ENCODE measurements around the gene RMP24.

RMP24 gene

GRCh38 chr18:35982409-35983114 is 10.1 kb downstream of the RMP24 start:
- H3K4me3 ChIP-seq (replicated peaks; ENCODE audit: insufficient read depth, low read length), result no peak overlapping the region
- H3K27me3 ChIP-seq (ENCODE audit: insufficient read depth, poor library complexity, severe bottlenecking), result no peaks in the 10 kb centered on the region
- no peak for DNase-seq (ENCODE audit: low read depth in 1 of 2, low spot score in 1 of 2)
- TF ChIP-seq POLR2AphosphoS5 (IDR thresholded peaks at IDR 0.05; ENCODE audit: low read depth) (no peak), GABPA (IDR thresholded peaks at IDR 0.05; ENCODE audit: low read depth) (no peak), SPI1 (IDR thresholded peaks at IDR 0.05; ENCODE audit: borderline replicate concordance, low read depth) (no peak)
- TF ChIP-seq, protein P1, sequence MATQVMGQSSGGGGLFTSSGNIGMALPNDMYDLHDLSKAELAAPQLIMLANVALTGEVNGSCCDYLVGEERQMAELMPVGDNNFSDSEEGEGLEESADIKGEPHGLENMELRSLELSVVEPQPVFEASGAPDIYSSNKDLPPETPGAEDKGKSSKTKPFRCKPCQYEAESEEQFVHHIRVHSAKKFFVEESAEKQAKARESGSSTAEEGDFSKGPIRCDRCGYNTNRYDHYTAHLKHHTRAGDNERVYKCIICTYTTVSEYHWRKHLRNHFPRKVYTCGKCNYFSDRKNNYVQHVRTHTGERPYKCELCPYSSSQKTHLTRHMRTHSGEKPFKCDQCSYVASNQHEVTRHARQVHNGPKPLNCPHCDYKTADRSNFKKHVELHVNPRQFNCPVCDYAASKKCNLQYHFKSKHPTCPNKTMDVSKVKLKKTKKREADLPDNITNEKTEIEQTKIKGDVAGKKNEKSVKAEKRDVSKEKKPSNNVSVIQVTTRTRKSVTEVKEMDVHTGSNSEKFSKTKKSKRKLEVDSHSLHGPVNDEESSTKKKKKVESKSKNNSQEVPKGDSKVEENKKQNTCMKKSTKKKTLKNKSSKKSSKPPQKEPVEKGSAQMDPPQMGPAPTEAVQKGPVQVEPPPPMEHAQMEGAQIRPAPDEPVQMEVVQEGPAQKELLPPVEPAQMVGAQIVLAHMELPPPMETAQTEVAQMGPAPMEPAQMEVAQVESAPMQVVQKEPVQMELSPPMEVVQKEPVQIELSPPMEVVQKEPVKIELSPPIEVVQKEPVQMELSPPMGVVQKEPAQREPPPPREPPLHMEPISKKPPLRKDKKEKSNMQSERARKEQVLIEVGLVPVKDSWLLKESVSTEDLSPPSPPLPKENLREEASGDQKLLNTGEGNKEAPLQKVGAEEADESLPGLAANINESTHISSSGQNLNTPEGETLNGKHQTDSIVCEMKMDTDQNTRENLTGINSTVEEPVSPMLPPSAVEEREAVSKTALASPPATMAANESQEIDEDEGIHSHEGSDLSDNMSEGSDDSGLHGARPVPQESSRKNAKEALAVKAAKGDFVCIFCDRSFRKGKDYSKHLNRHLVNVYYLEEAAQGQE (IDR thresholded peaks at IDR 0.05; ENCODE audit: insufficient replicate concordance, low read depth), result no peak
- TF ChIP-seq, protein P2, sequence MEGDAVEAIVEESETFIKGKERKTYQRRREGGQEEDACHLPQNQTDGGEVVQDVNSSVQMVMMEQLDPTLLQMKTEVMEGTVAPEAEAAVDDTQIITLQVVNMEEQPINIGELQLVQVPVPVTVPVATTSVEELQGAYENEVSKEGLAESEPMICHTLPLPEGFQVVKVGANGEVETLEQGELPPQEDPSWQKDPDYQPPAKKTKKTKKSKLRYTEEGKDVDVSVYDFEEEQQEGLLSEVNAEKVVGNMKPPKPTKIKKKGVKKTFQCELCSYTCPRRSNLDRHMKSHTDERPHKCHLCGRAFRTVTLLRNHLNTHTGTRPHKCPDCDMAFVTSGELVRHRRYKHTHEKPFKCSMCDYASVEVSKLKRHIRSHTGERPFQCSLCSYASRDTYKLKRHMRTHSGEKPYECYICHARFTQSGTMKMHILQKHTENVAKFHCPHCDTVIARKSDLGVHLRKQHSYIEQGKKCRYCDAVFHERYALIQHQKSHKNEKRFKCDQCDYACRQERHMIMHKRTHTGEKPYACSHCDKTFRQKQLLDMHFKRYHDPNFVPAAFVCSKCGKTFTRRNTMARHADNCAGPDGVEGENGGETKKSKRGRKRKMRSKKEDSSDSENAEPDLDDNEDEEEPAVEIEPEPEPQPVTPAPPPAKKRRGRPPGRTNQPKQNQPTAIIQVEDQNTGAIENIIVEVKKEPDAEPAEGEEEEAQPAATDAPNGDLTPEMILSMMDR (IDR thresholded peaks at IDR 0.05; ENCODE audit: insufficient read depth, low read length), result no peak
- no peak overlapping the region for H3K27ac ChIP-seq (replicated peaks)

- no peak for DNase-seq (ENCODE audit: low read depth in 1 of 2, low spot score in 1 of 2)
- no peak overlapping the region for H3K4me3 ChIP-seq (replicated peaks; ENCODE audit: insufficient read depth, low read length)
- no peak overlapping the region for H3K27ac ChIP-seq (replicated peaks)
- TF ChIP-seq, protein P2 (IDR thresholded peaks at IDR 0.05; ENCODE audit: insufficient read depth, low read length), result no peak
- TF ChIP-seq, protein P1 (IDR thresholded peaks at IDR 0.05; ENCODE audit: insufficient replicate concordance, low read depth), result no peak
- TF ChIP-seq SPI1 (IDR thresholded peaks at IDR 0.05; ENCODE audit: borderline replicate concordance, low read depth) (no peak), GABPA (IDR thresholded peaks at IDR 0.05; ENCODE audit: low read depth) (no peak), POLR2AphosphoS5 (IDR thresholded peaks at IDR 0.05; ENCODE audit: low read depth) (no peak)
- no peaks in the 10 kb centered on the region for H3K27me3 ChIP-seq (ENCODE audit: insufficient read depth, poor library complexity, severe bottlenecking)
Observed at GRCh38 chr18:35983147-35983546, 10.7 kb downstream of the RMP24 start.

DNA sequence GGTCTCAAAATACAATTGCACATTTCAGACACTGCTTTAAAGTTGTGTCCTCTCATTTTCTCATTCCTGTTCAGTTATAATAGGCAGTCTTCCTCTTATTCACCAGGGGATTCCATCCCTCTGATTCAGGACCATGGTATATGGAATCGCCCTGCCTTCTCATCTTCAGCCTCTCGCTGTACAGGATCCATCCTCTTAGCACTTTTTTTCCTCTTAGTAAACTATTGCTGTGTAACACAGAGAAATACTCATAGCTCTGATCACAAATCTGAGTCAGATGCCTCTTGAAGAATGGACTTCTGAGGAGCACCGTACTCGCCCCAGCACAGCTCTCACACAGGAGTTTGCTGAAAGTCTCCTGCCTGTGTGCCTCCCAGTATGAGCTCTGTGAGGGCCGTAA is 11.3 kb downstream of the RMP24 start:
- Histone ChIP-seq H3K4me3 (replicated peaks; ENCODE audit: insufficient read depth, low read length) (no peak overlapping the region), H3K27me3 (ENCODE audit: insufficient read depth, poor library complexity, severe bottlenecking) (no peaks in the 10 kb centered on the region), H3K27ac (replicated peaks) (no peak overlapping the region)
- TF ChIP-seq POLR2AphosphoS5 (IDR thresholded peaks at IDR 0.05; ENCODE audit: low read depth), result no peak
- DNase-seq (ENCODE audit: low read depth in 1 of 2, low spot score in 1 of 2), result no peak

- no peak for TF ChIP-seq SPI1 (IDR thresholded peaks at IDR 0.05; ENCODE audit: borderline replicate concordance, low read depth)
- TF ChIP-seq, protein P2 (IDR thresholded peaks at IDR 0.05; ENCODE audit: insufficient read depth, low read length), result no peak
- TF ChIP-seq GABPA (IDR thresholded peaks at IDR 0.05; ENCODE audit: low read depth), result no peak
- no peak for TF ChIP-seq POLR2AphosphoS5 (IDR thresholded peaks at IDR 0.05; ENCODE audit: low read depth)
- TF ChIP-seq, protein P1 (IDR thresholded peaks at IDR 0.05; ENCODE audit: insufficient replicate concordance, low read depth), result no peak
- Histone ChIP-seq H3K4me3 (replicated peaks; ENCODE audit: insufficient read depth, low read length) (no peak overlapping the region), H3K27ac (replicated peaks) (no peak overlapping the region), H3K27me3 (ENCODE audit: insufficient read depth, poor library complexity, severe bottlenecking) (no peaks in the 10 kb centered on the region)
- DNase-seq (ENCODE audit: low read depth in 1 of 2, low spot score in 1 of 2), result no peak
Observed at GRCh38 chr18:35991696-35992095, 19.2 kb downstream of the RMP24 start.
